Suprapubic skin (tissue), 4 donors: ENCODE data around the gene TREML4. TPM values are rescaled to one million over a fixed set of nuclear protein-coding genes. Genes with fewer than 3 reads are reported as not detected.
A peak's percentile ranks its signal among the peaks of the same experiment; 100 is the strongest.

Experiments
- DNase-seq, 2 donors: peaks; one replicate each; pipeline ENCODE4 v3.0.0-alpha.2; 2019; ENCODE audit warnings: low spot score in 2 of 2
- H3K27ac ChIP-seq: fragments of 200-600 bp; sonication (generic); one replicate; pipeline ENCODE4 v1.5.1; 2019
- H3K27me3 ChIP-seq: fragments of 200-600 bp; sonication (generic); one replicate; pipeline ENCODE4 v1.5.1; 2019
- H3K36me3 ChIP-seq: fragments of 200-600 bp; sonication (generic); one replicate; pipeline ENCODE4 v1.5.1; 2019
- H3K4me1 ChIP-seq: fragments of 200-600 bp; sonication (generic); one replicate; pipeline ENCODE4 v1.5.1; 2019
- H3K4me3 ChIP-seq: fragments of 200-600 bp; sonication (generic); one replicate; pipeline ENCODE4 v1.5.1; 2019; ENCODE audit warnings: mild to moderate bottlenecking
- H3K9me3 ChIP-seq: fragments of 200-600 bp; sonication (generic); one replicate; pipeline ENCODE4 v1.5.1; 2019
- CTCF ChIP-seq, 2 donors: fragments of 200-600 bp in 1 of 2; fragments of 450-650 bp in 1 of 2; sonication (generic) in 1 of 2; IDR thresholded peaks; one replicate each; pipeline ENCODE4 v1.5.1; 2016 to 2019; ENCODE audit warnings: antibody characterized with exemption in 2 of 2, mild to moderate bottlenecking in 1 of 2, moderate library complexity in 1 of 2
- EP300 ChIP-seq: sonication (generic); formaldehyde crosslinking; IDR thresholded peaks from one replicate; pipeline ENCODE4 v1.6.1; 2017; ENCODE audit warnings: antibody characterized with exemption
- POLR2A ChIP-seq, 2 donors: fragments of 450-650 bp; IDR thresholded peaks; one replicate each; pipeline ENCODE4 v1.6.1; 2017; ENCODE audit warnings: antibody characterized with exemption in 2 of 2, mild to moderate bottlenecking in 2 of 2, moderate library complexity in 2 of 2
- POLR2AphosphoS5 ChIP-seq, 3 donors: sonication (generic); formaldehyde crosslinking; IDR thresholded peaks; one replicate each; pipeline ENCODE4 v1.6.1; 2017; ENCODE audit warnings: antibody characterized with exemption in 3 of 3
- whole genome bisulfite sequencing: methylation state at CpG from one replicate; pipeline ENCODE4 v1.1.5; 2018; 5-methylcytosine and 5-hydroxymethylcytosine counted together
- total RNA-seq, 4 donors: library from RNA; depleted of rRNA; stranded (reverse); fragments of >200 nt; gene quantifications; one replicate each; pipeline ENCODE4 v1.1.0, GENCODE V29; 2016

Gene TREML4
- total RNA-seq, 4 donors from 2014 or later: not detected

- Histone ChIP-seq H3K27me3 (peaks cover 10% of the 10 kb centered on the region), H3K4me3 (no peak overlapping the region), H3K4me1 (peaks cover 4% of the 10 kb centered on the region), H3K36me3 (no peaks in the 10 kb centered on the region), H3K27ac (no peak overlapping the region), H3K9me3 (no peaks in the 10 kb centered on the region)
- DNase-seq: no peak
- 67% methylated on average over 1 of the region's 1 CpG for WGBS
- TF ChIP-seq EP300 (no peak), CTCF (IDR thresholded peaks at IDR 0.05) (no peak), POLR2A (IDR thresholded peaks at IDR 0.05) (no peak), POLR2AphosphoS5 (IDR thresholded peaks at IDR 0.05) (no peak)
Observed at GRCh38 chr6:41199552-41200246, 28.4 kb upstream of the TREML4 start.

- H3K4me3 ChIP-seq: no peak overlapping the region
- peaks cover 10% of the 10 kb centered on the region for H3K27me3 ChIP-seq
- no peak for DNase-seq
- 72% methylated on average over 2 of the region's 2 CpGs for WGBS
- H3K36me3 ChIP-seq: no peaks in the 10 kb centered on the region
- no peak overlapping the region for H3K27ac ChIP-seq
- peaks cover 4% of the 10 kb centered on the region for H3K4me1 ChIP-seq
- H3K9me3 ChIP-seq: no peaks in the 10 kb centered on the region
- TF ChIP-seq CTCF (IDR thresholded peaks at IDR 0.05) (no peak), POLR2A (IDR thresholded peaks at IDR 0.05) (no peak), POLR2AphosphoS5 (IDR thresholded peaks at IDR 0.05) (no peak), EP300 (no peak)
Observed at GRCh38 chr6:41200296-41200900, 27.8 kb upstream of the TREML4 start.

GRCh38 chr6:41200901-41201763 lies 27.0 kb upstream of the TREML4 start, which contains the start of gene TREML2:
TREML2 (minus strand) TSS chr6:41201149; CDS start chr6:41201008, 141 bp downstream.
- Histone ChIP-seq H3K4me1 (peaks cover 4% of the 10 kb centered on the region), H3K27me3 (peaks cover 10% of the 10 kb centered on the region), H3K4me3 (no peak within 1 kb of the TSS), H3K36me3 (no peaks in the 10 kb centered on the region), H3K9me3 (no peaks in the 10 kb centered on the region), H3K27ac (no peak within 1 kb of the TSS)
- TF ChIP-seq EP300 (no peak), POLR2AphosphoS5 (IDR thresholded peaks at IDR 0.05) (no peak), CTCF (IDR thresholded peaks at IDR 0.05) (no peak), POLR2A (IDR thresholded peaks at IDR 0.05) (no peak)
- DNase-seq: no peak
- WGBS: 70% methylated on average over 11 of the region's 12 CpGs

- TF ChIP-seq POLR2AphosphoS5 (IDR thresholded peaks at IDR 0.05): no peak
- no peak for TF ChIP-seq POLR2A (IDR thresholded peaks at IDR 0.05)
- no peak for TF ChIP-seq CTCF (IDR thresholded peaks at IDR 0.05)
- no peak for TF ChIP-seq EP300
- Histone ChIP-seq H3K27me3 (peaks cover 13% of the 10 kb centered on the region), H3K27ac (no peak overlapping the region), H3K4me3 (no peak overlapping the region), H3K9me3 (no peaks in the 10 kb centered on the region), H3K4me1 (peaks cover 4% of the 10 kb centered on the region), H3K36me3 (no peaks in the 10 kb centered on the region)
- WGBS: 66% methylated on average over 8 of the region's 8 CpGs
- peak in 1 of 2 donors; percentile 21 for DNase-seq
Observed at GRCh38 chr6:41201764-41202173, 26.4 kb upstream of the TREML4 start.

- H3K9me3 ChIP-seq: no peaks in the 10 kb centered on the region
- H3K4me3 ChIP-seq: no peak overlapping the region
- DNase-seq: no peak
- peaks cover 4% of the 10 kb centered on the region for H3K27me3 ChIP-seq
- no peak overlapping the region for H3K27ac ChIP-seq
- H3K36me3 ChIP-seq: no peaks in the 10 kb centered on the region
- peaks cover 4% of the 10 kb centered on the region for H3K4me1 ChIP-seq
- 71% methylated on average over 1 of the region's 1 CpG for WGBS
- no peak for TF ChIP-seq POLR2AphosphoS5 (IDR thresholded peaks at IDR 0.05)
- no peak for TF ChIP-seq POLR2A (IDR thresholded peaks at IDR 0.05)
- TF ChIP-seq CTCF (IDR thresholded peaks at IDR 0.05): no peak
- no peak for TF ChIP-seq EP300
Observed at GRCh38 chr6:41204156-41204555, 24.0 kb upstream of the TREML4 start.
